ENCODE data around the gene MRPL23. TPM values are rescaled to one million over a fixed set of nuclear protein-coding genes. Genes with fewer than 3 reads are reported as not detected.
A peak's percentile ranks its signal among the peaks of the same experiment; 100 is the strongest.

The MRPL23 gene
- total and polyA plus RNA-seq, 2 experiments from 2014 or later: 54.0 to 54.8 TPM

DNA sequence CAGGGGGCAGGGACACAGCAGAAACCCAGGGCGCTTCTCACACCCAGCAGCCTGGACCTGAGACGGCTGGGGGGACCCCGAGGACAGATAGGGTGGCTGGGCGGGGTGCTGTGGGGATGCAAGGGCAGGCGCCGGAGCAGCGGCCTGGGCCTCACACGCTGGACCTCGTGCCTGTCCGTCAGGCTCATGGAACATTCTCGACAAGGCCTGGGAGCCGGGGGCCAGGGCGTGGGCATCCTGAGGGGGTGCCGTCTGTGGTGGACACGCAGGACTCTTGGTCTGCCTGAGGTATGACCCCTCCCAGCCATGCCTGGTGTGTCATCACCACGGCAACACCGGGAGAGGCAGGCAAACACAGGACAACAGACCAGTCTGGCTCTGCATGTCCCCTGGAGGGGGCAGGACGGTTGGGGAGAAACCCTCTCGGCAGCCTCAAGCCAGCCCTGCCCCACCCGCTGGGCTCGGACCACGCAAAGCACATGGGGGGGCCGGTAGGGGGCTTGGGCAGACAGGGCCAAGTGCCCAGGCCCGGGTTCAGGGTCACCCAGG is 21.4 kb downstream of the MRPL23 start:
- H3K4me2 ChIP-seq: no peak overlapping the region
- no peak overlapping the region for H3K4me3 ChIP-seq
- H3K9me2 ChIP-seq (replicated peaks; ENCODE audit: insufficient read depth): no peaks in the 10 kb centered on the region
- no peaks in the 10 kb centered on the region for H3K9me3 ChIP-seq (ENCODE audit: low read depth)
- H3K27me3 ChIP-seq: no peaks in the 10 kb centered on the region
- no peaks in the 10 kb centered on the region for H4K20me1 ChIP-seq (ENCODE audit: insufficient read depth, poor library complexity, severe bottlenecking)
- no CpG with 5 or more reads among the region's 24 CpGs for WGBS (ENCODE audit: low lambda C conversion rate, missing lambda C conversion rate)
- H3K36me3 ChIP-seq (replicated peaks; ENCODE audit: insufficient read depth, low read depth): no peaks in the 10 kb centered on the region
- TF ChIP-seq EZH2phosphoT487 (IDR thresholded peaks at IDR 0.05; ENCODE audit: low read depth, severe bottlenecking, unreplicated experiment) (no peak), EZH2 (IDR thresholded peaks at IDR 0.05; ENCODE audit: borderline replicate concordance) (no peak)
- TF ChIP-seq, protein P1, sequence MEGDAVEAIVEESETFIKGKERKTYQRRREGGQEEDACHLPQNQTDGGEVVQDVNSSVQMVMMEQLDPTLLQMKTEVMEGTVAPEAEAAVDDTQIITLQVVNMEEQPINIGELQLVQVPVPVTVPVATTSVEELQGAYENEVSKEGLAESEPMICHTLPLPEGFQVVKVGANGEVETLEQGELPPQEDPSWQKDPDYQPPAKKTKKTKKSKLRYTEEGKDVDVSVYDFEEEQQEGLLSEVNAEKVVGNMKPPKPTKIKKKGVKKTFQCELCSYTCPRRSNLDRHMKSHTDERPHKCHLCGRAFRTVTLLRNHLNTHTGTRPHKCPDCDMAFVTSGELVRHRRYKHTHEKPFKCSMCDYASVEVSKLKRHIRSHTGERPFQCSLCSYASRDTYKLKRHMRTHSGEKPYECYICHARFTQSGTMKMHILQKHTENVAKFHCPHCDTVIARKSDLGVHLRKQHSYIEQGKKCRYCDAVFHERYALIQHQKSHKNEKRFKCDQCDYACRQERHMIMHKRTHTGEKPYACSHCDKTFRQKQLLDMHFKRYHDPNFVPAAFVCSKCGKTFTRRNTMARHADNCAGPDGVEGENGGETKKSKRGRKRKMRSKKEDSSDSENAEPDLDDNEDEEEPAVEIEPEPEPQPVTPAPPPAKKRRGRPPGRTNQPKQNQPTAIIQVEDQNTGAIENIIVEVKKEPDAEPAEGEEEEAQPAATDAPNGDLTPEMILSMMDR (IDR thresholded peaks at IDR 0.05; ENCODE audit: poor library complexity): no peak
- H3K27ac ChIP-seq: no peak overlapping the region
- no peaks in the 10 kb centered on the region for H3K79me2 ChIP-seq
- no peaks in the 10 kb centered on the region for H3K4me1 ChIP-seq (ENCODE audit: insufficient read depth)
- no peak for DNase-seq (ENCODE audit: low spot score)
- H2AFZ ChIP-seq: no peak overlapping the region

DNA sequence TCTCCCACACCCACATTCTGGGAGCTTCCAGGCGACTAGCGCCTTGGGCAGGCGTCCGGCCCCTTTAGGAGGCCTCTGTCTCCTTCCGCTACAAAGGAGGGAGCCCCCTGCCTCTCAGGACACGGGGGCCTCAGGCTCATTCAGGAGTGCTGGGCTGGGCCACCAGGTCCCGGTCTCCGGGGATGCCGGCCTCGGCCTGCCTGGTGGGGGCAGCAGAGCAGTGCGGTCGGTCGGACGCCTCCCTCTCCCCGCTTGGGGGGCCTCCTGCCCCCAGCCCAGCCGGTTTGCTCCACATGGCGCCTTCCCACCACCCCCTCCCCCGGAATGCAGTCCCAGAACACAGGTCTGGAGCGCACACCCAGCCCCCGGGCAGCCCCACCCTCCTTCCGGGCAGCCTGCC is 21.9 kb downstream of the MRPL23 start:
- WGBS (ENCODE audit: low lambda C conversion rate, missing lambda C conversion rate): no CpG with 5 or more reads among the region's 21 CpGs
- no peak for DNase-seq (ENCODE audit: low spot score)
- Histone ChIP-seq H2AFZ (no peak overlapping the region), H3K79me2 (no peaks in the 10 kb centered on the region), H3K4me2 (no peak overlapping the region), H3K4me1 (ENCODE audit: insufficient read depth) (no peaks in the 10 kb centered on the region), H3K4me3 (no peak overlapping the region), H3K9me2 (replicated peaks; ENCODE audit: insufficient read depth) (no peaks in the 10 kb centered on the region), H4K20me1 (ENCODE audit: insufficient read depth, poor library complexity, severe bottlenecking) (no peaks in the 10 kb centered on the region), H3K27ac (no peak overlapping the region), H3K36me3 (replicated peaks; ENCODE audit: insufficient read depth, low read depth) (no peaks in the 10 kb centered on the region), H3K27me3 (no peaks in the 10 kb centered on the region), H3K9me3 (ENCODE audit: low read depth) (no peaks in the 10 kb centered on the region)
- TF ChIP-seq EZH2 (IDR thresholded peaks at IDR 0.05; ENCODE audit: borderline replicate concordance): no peak
- TF ChIP-seq EZH2phosphoT487 (IDR thresholded peaks at IDR 0.05; ENCODE audit: low read depth, severe bottlenecking, unreplicated experiment): no peak
- TF ChIP-seq, protein P1 (IDR thresholded peaks at IDR 0.05; ENCODE audit: poor library complexity): no peak

DNA sequence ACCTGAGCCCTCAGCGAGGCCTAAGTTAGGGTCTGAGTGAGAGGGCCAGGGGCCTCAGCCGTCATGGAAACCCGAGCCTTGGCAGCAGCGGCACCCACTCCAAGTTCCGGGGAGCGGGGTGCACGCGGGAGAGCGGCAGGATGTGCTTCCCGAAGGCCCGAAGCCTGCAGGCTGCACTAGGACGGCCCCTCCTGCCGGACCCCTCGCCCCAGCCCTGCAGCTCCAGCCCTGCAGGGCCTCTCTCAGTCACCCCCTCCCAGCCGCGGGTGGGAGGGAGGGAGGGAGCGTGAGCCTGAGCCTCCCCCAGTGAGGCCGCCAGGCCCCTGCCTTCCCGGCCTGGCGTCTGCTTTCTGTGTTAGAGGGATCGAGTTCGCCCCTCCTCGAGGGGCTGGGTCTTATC is 22.6 kb downstream of the MRPL23 start:
- no peak overlapping the region for H3K27ac ChIP-seq
- H3K9me2 ChIP-seq (replicated peaks; ENCODE audit: insufficient read depth): no peaks in the 10 kb centered on the region
- no peaks in the 10 kb centered on the region for H3K36me3 ChIP-seq (replicated peaks; ENCODE audit: insufficient read depth, low read depth)
- H4K20me1 ChIP-seq (ENCODE audit: insufficient read depth, poor library complexity, severe bottlenecking): no peaks in the 10 kb centered on the region
- no peaks in the 10 kb centered on the region for H3K27me3 ChIP-seq
- no peak for TF ChIP-seq EZH2phosphoT487 (IDR thresholded peaks at IDR 0.05; ENCODE audit: low read depth, severe bottlenecking, unreplicated experiment)
- no peak for TF ChIP-seq EZH2 (IDR thresholded peaks at IDR 0.05; ENCODE audit: borderline replicate concordance)
- H2AFZ ChIP-seq: no peak overlapping the region
- no peaks in the 10 kb centered on the region for H3K79me2 ChIP-seq
- H3K9me3 ChIP-seq (ENCODE audit: low read depth): no peaks in the 10 kb centered on the region
- no peaks in the 10 kb centered on the region for H3K4me1 ChIP-seq (ENCODE audit: insufficient read depth)
- H3K4me2 ChIP-seq: no peak overlapping the region
- H3K4me3 ChIP-seq: no peak overlapping the region
- no CpG with 5 or more reads among the region's 23 CpGs for WGBS (ENCODE audit: low lambda C conversion rate, missing lambda C conversion rate)
- no peak for DNase-seq (ENCODE audit: low spot score)

DNA sequence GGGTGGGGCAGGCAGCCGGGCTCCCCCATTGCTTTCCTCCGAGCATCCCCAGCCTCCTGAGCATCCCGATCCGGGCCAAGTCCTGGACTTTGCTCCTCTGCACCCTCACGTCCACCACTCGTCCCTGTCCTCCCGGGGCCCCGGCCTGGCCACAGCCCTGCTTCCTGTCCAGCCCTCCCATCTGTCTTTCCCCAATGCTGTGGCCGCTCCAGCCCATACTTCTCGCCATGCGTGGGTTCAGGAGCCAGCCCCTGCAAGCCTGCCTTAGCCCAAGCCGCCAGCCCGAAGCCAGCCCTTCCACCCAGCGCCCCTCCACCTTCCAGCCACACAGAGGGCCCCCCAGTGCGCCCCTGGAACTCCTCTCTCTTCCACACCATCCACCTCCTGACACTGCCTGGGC is 23.8 kb downstream of the MRPL23 start:
- H3K27ac ChIP-seq: no peak overlapping the region
- no peaks in the 10 kb centered on the region for H3K4me1 ChIP-seq (ENCODE audit: insufficient read depth)
- DNase-seq (ENCODE audit: low spot score): peak; percentile 0
- H3K27me3 ChIP-seq: no peaks in the 10 kb centered on the region
- no peaks in the 10 kb centered on the region for H3K9me3 ChIP-seq (ENCODE audit: low read depth)
- H3K4me3 ChIP-seq: no peak overlapping the region
- H3K4me2 ChIP-seq: no peak overlapping the region
- no peaks in the 10 kb centered on the region for H3K36me3 ChIP-seq (replicated peaks; ENCODE audit: insufficient read depth, low read depth)
- H4K20me1 ChIP-seq (ENCODE audit: insufficient read depth, poor library complexity, severe bottlenecking): no peaks in the 10 kb centered on the region
- WGBS (ENCODE audit: low lambda C conversion rate, missing lambda C conversion rate): 96% methylated on average over 7 of the region's 15 CpGs
- no peaks in the 10 kb centered on the region for H3K9me2 ChIP-seq (replicated peaks; ENCODE audit: insufficient read depth)
- no peaks in the 10 kb centered on the region for H3K79me2 ChIP-seq
- TF ChIP-seq EZH2 (IDR thresholded peaks at IDR 0.05; ENCODE audit: borderline replicate concordance) (no peak), EZH2phosphoT487 (IDR thresholded peaks at IDR 0.05; ENCODE audit: low read depth, severe bottlenecking, unreplicated experiment) (no peak)
- TF ChIP-seq, protein P1 (IDR thresholded peaks at IDR 0.05; ENCODE audit: poor library complexity): no peak
- H2AFZ ChIP-seq: no peak overlapping the region

Measured in hepatocyte (in vitro differentiated cells).